Uterus (tissue), 2 donors: ENCODE measurements around the gene CCDC9.

Experiments used
- POLR2A ChIP-seq, 2 donors: fragments of 450-650 bp; IDR thresholded peaks; one replicate each; pipeline ENCODE4 v1.6.1; 2016; ENCODE audit warnings: antibody characterized with exemption in 2 of 2, mild to moderate bottlenecking in 1 of 2, moderate library complexity in 1 of 2
- TF ChIP-seq, protein P1 (sequence below), 4 experiments: fragments of 200-600 bp in 2 of 4; fragments of 450-650 bp in 2 of 4; sonication (generic) in 2 of 4; IDR thresholded peaks; one replicate each; pipeline ENCODE4 v1.5.1; 2016 to 2019; ENCODE audit warnings: antibody characterized with exemption in 4 of 4, mild to moderate bottlenecking in 2 of 4, moderate library complexity in 1 of 4

DNA sequence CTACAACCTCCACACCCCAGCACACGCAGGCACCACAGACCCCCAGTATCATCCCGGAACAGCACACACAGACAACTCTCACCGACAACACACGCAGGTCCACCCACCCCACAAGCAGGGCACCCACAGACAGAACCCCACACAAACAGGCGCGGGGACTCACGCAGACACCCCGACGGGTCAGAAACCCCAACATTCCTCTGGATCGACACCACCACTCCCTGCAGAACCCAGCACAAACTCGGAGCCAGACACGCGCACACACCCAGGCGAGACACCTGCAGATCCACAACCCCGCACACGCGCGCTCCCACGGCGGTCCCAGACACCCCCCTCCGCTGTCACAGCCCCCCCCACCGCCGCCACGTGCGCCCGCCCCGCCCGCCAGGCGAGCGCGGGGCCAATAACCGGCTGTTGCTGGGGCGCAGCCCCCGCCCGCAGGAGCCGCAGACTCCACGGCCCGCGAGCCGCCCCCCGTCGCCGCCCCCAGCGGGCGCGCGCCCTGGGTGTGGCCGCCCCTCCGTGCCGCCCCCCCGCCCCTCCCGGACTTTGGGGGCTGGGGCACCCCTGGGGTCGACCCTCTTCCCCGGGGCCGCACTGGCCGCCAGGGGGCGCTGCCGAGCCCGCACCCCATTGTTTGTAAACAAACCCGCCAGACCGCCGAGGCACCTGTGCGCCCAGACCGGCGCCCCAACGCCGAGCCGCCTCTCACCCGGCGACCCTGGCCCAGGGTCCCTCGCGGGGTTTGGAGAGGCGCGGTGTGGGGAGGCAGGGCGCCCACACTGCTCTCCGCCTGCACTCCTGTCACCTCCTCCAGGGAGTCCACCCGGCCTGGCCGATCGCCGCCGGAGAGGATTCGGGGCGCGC, 26.0 kb upstream of the CCDC9 start:
- TF ChIP-seq, protein P1, sequence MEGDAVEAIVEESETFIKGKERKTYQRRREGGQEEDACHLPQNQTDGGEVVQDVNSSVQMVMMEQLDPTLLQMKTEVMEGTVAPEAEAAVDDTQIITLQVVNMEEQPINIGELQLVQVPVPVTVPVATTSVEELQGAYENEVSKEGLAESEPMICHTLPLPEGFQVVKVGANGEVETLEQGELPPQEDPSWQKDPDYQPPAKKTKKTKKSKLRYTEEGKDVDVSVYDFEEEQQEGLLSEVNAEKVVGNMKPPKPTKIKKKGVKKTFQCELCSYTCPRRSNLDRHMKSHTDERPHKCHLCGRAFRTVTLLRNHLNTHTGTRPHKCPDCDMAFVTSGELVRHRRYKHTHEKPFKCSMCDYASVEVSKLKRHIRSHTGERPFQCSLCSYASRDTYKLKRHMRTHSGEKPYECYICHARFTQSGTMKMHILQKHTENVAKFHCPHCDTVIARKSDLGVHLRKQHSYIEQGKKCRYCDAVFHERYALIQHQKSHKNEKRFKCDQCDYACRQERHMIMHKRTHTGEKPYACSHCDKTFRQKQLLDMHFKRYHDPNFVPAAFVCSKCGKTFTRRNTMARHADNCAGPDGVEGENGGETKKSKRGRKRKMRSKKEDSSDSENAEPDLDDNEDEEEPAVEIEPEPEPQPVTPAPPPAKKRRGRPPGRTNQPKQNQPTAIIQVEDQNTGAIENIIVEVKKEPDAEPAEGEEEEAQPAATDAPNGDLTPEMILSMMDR (IDR thresholded peaks at IDR 0.05) = peak; percentile 66 to 98 (median 80)
- no peak for TF ChIP-seq POLR2A (IDR thresholded peaks at IDR 0.05)
